ENCODE measurements around the gene MOCOS. TPM values are rescaled to one million over a fixed set of nuclear protein-coding genes. Genes with fewer than 3 reads are reported as not detected.
"Not testable (repeated sequence)": the region's sequence is repeated elsewhere in the genome, so short reads cannot be mapped to it uniquely, and the experiment has no call there.

The MOCOS gene
- total RNA-seq, 2 donors from 2014 or later: 2.0 to 2.8 TPM

DNA sequence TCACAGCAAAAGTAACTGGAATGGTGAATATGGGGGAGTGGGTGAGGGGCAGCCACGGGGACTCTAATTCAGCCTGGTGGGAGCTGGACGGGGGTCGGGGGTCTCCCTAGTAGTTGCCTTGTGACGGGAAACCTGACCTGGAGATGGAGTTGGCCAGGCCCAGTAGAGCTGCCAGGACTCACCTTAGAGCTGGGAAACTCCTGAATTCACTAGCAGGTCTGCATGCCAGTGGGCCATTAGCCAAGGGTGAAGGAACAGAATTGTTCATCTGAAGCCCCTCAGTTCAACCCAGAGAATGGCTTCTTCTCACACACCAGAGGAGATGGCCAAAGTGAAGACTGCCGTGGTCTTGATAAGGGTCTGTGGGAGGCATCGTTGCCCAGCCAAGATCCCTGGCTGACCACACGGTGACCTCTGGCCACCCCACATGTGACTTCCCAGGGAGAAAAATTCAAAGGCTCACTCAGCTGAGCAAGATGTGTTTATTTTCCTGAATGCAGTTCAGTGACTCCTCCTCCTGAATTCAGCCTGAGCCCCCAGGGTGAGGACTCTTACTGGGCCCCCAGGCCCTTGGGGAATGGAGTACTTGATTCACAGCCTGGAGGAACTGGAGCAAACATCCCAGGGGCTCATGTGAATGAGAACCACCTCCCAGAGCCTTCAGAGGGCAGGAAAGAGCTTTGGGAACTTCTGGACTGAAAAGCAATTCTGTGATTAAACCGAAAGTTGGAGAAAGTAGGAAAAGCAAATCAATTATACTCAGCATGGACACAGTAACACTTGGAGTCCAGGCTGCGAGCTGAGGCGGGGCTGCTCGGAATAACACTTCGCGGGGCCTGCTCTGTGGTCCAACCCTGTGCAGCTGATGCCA lies 25.2 kb downstream of the MOCOS start:
- ATAC-seq (ENCODE audit: insufficient number of reproducible peaks, low FRiP score, low read depth): no peak
- peaks cover 6 to 14% of the 10 kb centered on the region in 2 donors for H3K4me1 ChIP-seq (ENCODE audit: control insufficient read depth in 1 of 2, low read depth in 2 of 2)
- H3K27me3 ChIP-seq (replicated peaks; ENCODE audit: insufficient read depth): no peaks in the 10 kb centered on the region
- no peaks in the 10 kb centered on the region for H3K36me3 ChIP-seq
- H3K9me3 ChIP-seq: no peaks in the 10 kb centered on the region
- peak overlapping the region; percentile 19 for H3K4me3 ChIP-seq
- no peak for DNase-seq (ENCODE audit: low spot score)
- peak; percentile 14 for TF ChIP-seq CTCF (IDR thresholded peaks at IDR 0.05)
- H3K27ac ChIP-seq: peak overlapping the region in 1 of 2 donors; percentile 37

- H3K9me3 ChIP-seq: no peaks in the 10 kb centered on the region
- TF ChIP-seq CTCF (IDR thresholded peaks at IDR 0.05): no peak
- H3K36me3 ChIP-seq: no peaks in the 10 kb centered on the region
- no peak for DNase-seq (ENCODE audit: low spot score)
- no peak overlapping the region for H3K27ac ChIP-seq
- no peak for ATAC-seq (ENCODE audit: insufficient number of reproducible peaks, low FRiP score, low read depth)
- H3K4me1 ChIP-seq (ENCODE audit: control insufficient read depth in 1 of 2, low read depth in 2 of 2): peaks cover 6 to 14% of the 10 kb centered on the region in 2 donors
- H3K27me3 ChIP-seq (replicated peaks; ENCODE audit: insufficient read depth): no peaks in the 10 kb centered on the region
- no peak overlapping the region for H3K4me3 ChIP-seq
Measured at GRCh38 chr18:36214811-36215210, 27.5 kb downstream of the MOCOS start.

GRCh38 chr18:36215577-36215976 lies 28.3 kb downstream of the MOCOS start:
- H3K36me3 ChIP-seq: no peaks in the 10 kb centered on the region
- ATAC-seq (ENCODE audit: insufficient number of reproducible peaks, low FRiP score, low read depth): no peak

GRCh38 chr18:36217348-36217747 lies 30.1 kb downstream of the MOCOS start:
- Histone ChIP-seq H3K9me3 (no peaks in the 10 kb centered on the region), H3K36me3 (no peaks in the 10 kb centered on the region), H3K4me3 (no peak overlapping the region), H3K4me1 (ENCODE audit: control insufficient read depth in 1 of 2, low read depth in 2 of 2) (peaks cover 3 to 9% of the 10 kb centered on the region in 2 donors), H3K27me3 (replicated peaks; ENCODE audit: insufficient read depth) (no peaks in the 10 kb centered on the region), H3K27ac (no peak overlapping the region)
- no peak for DNase-seq (ENCODE audit: low spot score)
- ATAC-seq (ENCODE audit: insufficient number of reproducible peaks, low FRiP score, low read depth): no peak
- TF ChIP-seq CTCF (IDR thresholded peaks at IDR 0.05): no peak

More at GRCh38 chr18:36215577-36215976, 28.3 kb downstream of the MOCOS start:
- no peaks in the 10 kb centered on the region for H3K9me3 ChIP-seq
- no peaks in the 10 kb centered on the region for H3K27me3 ChIP-seq (replicated peaks; ENCODE audit: insufficient read depth)
- no peak overlapping the region for H3K4me3 ChIP-seq
- no peak for DNase-seq (ENCODE audit: low spot score)
- TF ChIP-seq CTCF (IDR thresholded peaks at IDR 0.05): no peak
- H3K27ac ChIP-seq: no peak overlapping the region
- peaks cover 6 to 14% of the 10 kb centered on the region in 2 donors for H3K4me1 ChIP-seq (ENCODE audit: control insufficient read depth in 1 of 2, low read depth in 2 of 2)

GRCh38 chr18:36229188-36229587 lies 41.9 kb downstream of the MOCOS start:
- TF ChIP-seq CTCF (IDR thresholded peaks at IDR 0.05): no peak
- no peak for DNase-seq (ENCODE audit: low spot score)
- Histone ChIP-seq H3K4me1 (ENCODE audit: control insufficient read depth in 1 of 2, low read depth in 2 of 2) (no peaks in the 10 kb centered on the region), H3K4me3 (no peak overlapping the region), H3K36me3 (no peaks in the 10 kb centered on the region), H3K9me3 (peaks cover 26% of the 10 kb centered on the region), H3K27ac (no peak overlapping the region), H3K27me3 (replicated peaks; ENCODE audit: insufficient read depth) (no peaks in the 10 kb centered on the region)
- ATAC-seq (ENCODE audit: insufficient number of reproducible peaks, low FRiP score, low read depth): no peak

- H3K4me1 ChIP-seq (ENCODE audit: control insufficient read depth in 1 of 2, low read depth in 2 of 2); H3K27ac ChIP-seq; DNase-seq (ENCODE audit: low spot score); H3K27me3 ChIP-seq (replicated peaks; ENCODE audit: insufficient read depth); H3K9me3 ChIP-seq; ATAC-seq (ENCODE audit: insufficient number of reproducible peaks, low FRiP score, low read depth); H3K4me3 ChIP-seq; H3K36me3 ChIP-seq: not testable (repeated sequence)
Measured at GRCh38 chr18:36240510-36240909, 53.2 kb downstream of the MOCOS start.

All from thoracic aorta (tissue), 2 donors.